BE2C (cell line): ENCODE measurements around the gene COL4A1.

Experiments used
- DNase-seq: peaks from one replicate; pipeline ENCODE4 v3.0.0-alpha.2; 2020
- H3K27me3 ChIP-seq: fragments of 250-450 bp; sonication (Bioruptor Pico); 2 replicates; pipeline ENCODE4 v1.5.1; 2020; ENCODE audit warnings: mild to moderate bottlenecking
- H3K36me3 ChIP-seq: fragments of 250-450 bp; sonication (Bioruptor Pico); 2 replicates; pipeline ENCODE4 v1.5.1; 2020; ENCODE audit warnings: mild to moderate bottlenecking
- H3K4me1 ChIP-seq: fragments of 250-450 bp; sonication (Bioruptor Pico); 2 replicates; pipeline ENCODE4 v1.5.1; 2020
- H3K4me3 ChIP-seq: 2 replicates; pipeline ENCODE4 v1.5.1; 2011; ENCODE audit warnings: low read depth, low read length
- H3K9me3 ChIP-seq: fragments of 250-450 bp; sonication (Bioruptor Pico); 2 replicates; pipeline ENCODE4 v1.5.1; 2020
- TF ChIP-seq, protein P1 (sequence below): IDR thresholded peaks from 2 replicates; pipeline ENCODE4 v1.5.1; 2012; ENCODE audit warnings: mild to moderate bottlenecking, low read depth, low read length

Gene COL4A1

DNA sequence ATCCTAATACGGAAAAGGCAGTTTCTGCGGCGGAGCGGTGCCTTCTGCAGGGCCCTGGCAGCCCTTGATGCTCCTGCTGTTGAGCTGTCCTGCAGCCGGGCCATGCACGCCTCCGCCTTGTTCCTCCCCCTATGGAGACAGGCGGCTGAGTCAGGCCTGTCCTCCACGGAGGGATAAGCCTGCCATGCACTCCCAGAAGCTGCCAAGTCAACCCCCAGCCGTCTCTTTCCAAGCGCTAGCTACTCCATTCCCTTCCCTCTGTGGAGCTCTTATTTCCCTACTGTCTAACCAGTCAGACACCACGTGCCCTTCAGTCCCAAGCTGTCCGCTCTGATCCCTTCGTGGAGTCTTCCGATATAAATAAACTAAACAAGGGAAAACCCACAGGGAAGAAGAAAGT, 197.0 kb downstream of the COL4A1 start:
- H3K4me3 ChIP-seq = no peak overlapping the region
- no peaks in the 10 kb centered on the region for H3K9me3 ChIP-seq
- no peaks in the 10 kb centered on the region for H3K4me1 ChIP-seq
- H3K27me3 ChIP-seq = peaks cover 16% of the 10 kb centered on the region
- TF ChIP-seq, protein P1, sequence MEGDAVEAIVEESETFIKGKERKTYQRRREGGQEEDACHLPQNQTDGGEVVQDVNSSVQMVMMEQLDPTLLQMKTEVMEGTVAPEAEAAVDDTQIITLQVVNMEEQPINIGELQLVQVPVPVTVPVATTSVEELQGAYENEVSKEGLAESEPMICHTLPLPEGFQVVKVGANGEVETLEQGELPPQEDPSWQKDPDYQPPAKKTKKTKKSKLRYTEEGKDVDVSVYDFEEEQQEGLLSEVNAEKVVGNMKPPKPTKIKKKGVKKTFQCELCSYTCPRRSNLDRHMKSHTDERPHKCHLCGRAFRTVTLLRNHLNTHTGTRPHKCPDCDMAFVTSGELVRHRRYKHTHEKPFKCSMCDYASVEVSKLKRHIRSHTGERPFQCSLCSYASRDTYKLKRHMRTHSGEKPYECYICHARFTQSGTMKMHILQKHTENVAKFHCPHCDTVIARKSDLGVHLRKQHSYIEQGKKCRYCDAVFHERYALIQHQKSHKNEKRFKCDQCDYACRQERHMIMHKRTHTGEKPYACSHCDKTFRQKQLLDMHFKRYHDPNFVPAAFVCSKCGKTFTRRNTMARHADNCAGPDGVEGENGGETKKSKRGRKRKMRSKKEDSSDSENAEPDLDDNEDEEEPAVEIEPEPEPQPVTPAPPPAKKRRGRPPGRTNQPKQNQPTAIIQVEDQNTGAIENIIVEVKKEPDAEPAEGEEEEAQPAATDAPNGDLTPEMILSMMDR = no peak
- no peaks in the 10 kb centered on the region for H3K36me3 ChIP-seq
- no peak for DNase-seq

DNA sequence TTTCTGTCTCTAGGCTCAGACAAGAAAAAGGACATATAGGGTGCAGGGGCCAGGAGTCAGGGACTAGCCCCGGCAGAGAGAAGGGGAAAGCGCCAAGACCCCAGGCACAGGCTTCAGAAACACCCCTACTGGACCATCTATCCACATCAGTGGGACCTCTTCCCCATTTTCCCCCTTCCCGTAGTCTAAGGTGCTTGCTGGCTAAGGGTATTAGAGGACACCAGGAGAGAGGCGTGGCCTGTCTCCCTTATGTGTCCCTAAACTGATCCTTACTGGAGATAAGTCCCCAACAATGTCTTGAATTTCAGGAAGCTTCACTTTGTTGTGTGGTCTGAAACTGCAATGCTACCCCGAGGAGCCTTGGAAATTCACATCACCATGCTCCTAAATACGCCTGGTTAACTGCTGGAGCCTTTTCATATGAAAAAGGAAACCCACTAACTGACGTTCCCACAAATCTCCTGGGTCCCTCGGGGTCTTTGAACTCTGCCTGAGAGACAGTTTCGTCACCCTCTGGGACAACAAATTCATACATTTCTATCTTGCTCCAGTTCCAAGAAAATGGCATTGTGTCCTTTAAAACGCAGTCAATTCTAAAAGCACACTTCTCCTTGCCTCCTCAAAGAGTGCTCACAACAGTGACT, 197.7 kb downstream of the COL4A1 start:
- peaks cover 9% of the 10 kb centered on the region for H3K27me3 ChIP-seq
- no peak overlapping the region for H3K4me3 ChIP-seq
- no peaks in the 10 kb centered on the region for H3K36me3 ChIP-seq
- TF ChIP-seq, protein P1 = no peak
- H3K9me3 ChIP-seq = no peaks in the 10 kb centered on the region
- no peaks in the 10 kb centered on the region for H3K4me1 ChIP-seq
- no peak for DNase-seq

DNA sequence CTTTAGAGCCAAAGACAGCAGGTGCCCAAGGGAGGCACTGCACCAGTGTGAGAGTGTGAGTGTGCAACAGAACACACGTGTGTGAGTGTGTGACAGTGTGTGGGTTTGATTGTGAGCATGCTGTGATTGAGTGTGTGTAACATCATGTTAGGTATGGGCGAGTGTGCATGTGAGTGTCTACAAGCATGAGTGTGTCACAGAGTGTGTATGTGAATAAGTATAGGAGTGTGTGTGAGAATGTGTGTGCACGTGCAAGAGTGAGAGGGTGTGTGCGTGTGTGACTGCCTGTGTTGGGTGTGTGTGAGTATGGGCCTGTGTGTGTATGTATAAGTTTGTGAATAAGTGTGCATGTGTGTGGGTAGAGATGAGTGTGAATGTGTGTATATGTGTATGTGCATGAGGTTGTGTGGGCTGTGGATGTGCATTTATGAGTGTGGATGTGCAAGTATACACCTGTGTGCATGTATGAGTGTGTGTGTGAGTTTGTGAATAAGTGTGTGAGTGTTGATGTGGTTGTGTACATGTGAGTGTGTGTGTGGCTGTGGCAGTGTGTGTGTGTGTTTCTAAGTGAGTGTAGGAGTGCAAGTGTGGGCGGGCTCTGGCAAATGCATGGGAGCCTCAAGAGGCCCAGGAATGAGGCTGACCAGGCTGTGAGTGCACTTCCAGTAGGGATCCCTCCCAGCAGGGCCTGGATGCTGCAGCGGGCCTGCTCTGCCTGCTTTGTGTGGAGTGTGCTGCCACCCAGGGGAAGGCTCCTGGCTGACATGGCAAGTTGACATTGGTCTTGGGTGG, 198.4 kb downstream of the COL4A1 start:
- H3K4me3 ChIP-seq = no peak overlapping the region
- H3K36me3 ChIP-seq = no peaks in the 10 kb centered on the region
- H3K27me3 ChIP-seq = peaks cover 7% of the 10 kb centered on the region
- DNase-seq = peak; percentile 50
- no peaks in the 10 kb centered on the region for H3K9me3 ChIP-seq
- no peaks in the 10 kb centered on the region for H3K4me1 ChIP-seq
- TF ChIP-seq, protein P1 = peak; percentile 47

DNA sequence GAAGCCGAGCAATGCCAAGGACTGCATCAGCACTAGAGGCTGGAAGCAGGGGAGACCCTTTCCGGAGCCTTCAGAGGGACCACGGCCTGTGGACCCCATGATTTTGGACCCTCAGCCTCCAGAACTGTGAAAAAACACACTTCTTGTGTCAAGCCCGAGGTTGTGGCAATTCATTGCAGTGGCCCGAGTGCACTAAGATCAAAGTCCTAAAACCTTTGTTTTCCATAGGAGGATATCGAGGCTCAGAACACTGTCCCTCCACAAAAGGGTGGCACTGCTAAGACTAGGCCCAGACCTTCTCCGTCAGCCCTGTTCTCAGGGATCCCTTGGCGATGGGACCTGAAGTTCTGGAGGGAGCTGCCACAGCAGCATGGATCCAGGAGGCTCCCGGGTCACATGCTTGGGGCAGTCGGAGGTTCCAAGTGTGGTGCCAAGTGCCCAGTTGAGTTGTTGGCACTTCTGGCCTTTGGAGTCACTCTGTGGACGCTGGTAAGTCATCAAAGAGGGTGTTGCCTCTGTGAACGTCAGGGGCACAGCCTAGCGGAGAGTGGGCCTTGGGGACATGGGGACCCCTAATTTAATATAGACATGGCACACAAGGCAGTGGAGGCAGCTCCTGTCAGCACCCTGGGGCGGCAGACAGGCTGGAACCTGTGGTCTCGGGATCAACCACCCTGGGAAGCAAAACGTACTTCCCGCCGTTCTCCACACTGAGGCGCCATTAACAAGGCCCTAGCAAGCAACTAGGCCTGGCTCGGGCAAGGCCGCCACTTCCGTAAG, 199.2 kb downstream of the COL4A1 start:
- peaks cover 4% of the 10 kb centered on the region; the same call in 1 of the 2 replicates for H3K27me3 ChIP-seq
- no peak overlapping the region for H3K4me3 ChIP-seq
- no peak for DNase-seq
- H3K9me3 ChIP-seq = no peaks in the 10 kb centered on the region
- TF ChIP-seq, protein P1 = 0 out of 2 replicates have a peak, but pooled peaks have one; percentile 24
- H3K36me3 ChIP-seq = no peaks in the 10 kb centered on the region
- no peaks in the 10 kb centered on the region for H3K4me1 ChIP-seq

DNA sequence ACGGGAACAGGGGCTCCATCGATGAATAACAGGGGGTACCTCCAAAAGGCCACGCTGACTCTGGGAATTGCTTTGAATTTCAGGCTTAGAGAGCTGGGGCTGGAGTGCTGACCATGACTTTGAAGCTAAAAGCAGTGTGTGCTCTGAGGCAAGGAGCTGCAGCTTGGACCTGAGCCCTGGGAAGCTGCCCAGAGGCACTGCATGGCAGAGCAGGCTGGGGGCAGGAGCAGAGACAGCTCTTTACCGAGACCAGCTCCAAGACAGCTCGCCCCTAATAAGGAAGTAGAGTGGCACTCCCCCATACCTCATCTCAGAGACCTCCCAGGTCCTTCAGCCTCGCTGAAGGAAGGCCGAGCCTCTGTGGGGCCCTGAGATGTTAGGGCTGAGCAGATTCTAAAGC, 200.2 kb downstream of the COL4A1 start:
- DNase-seq = no peak
- Histone ChIP-seq H3K4me3 (no peak overlapping the region), H3K9me3 (no peaks in the 10 kb centered on the region), H3K27me3 (peaks cover 9% of the 10 kb centered on the region), H3K36me3 (no peaks in the 10 kb centered on the region), H3K4me1 (no peaks in the 10 kb centered on the region)
- TF ChIP-seq, protein P1 = no peak
